Measurements from ENCODE around the gene DNM3.

DNA sequence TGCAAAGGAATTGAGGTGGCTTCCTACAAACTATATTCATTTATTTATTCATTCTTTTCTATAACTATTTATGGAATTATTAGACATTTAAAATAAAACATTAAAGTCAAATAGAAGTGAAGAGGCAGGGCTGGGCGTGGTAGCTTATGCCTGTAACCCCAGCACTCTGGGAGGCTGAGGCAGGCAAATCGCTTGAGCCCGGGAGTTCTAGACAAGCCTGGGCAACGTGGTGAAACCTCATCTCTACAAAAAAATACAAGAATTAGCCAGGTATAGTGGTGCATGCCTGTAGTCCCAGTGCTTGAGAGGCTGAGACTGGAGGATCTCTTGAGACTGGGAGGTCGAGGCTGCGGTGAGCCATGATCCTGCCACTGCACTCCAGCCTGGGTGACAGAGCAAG lies 23.8 kb downstream of the DNM3 start:
- TF ChIP-seq EZH2 (IDR thresholded peaks at IDR 0.05) (no peak), POLR2AphosphoS5 (IDR thresholded peaks at IDR 0.05; ENCODE audit: borderline replicate concordance, low read depth, low read length) (no peak)

All from SK-N-MC (cell line).